ENCODE results near the gene SH3GL1.
"Not testable (repeated sequence)": the region's sequence is repeated elsewhere in the genome, so short reads cannot be mapped to it uniquely, and the experiment has no call there.

The SH3GL1 gene

GRCh38 chr19:4338441-4339355, 61.6 kb downstream of the SH3GL1 start, which contains the start of gene STAP2:
TSS of gene STAP2 (minus strand) at chr19:4338827. CDS start at chr19:4338753, 74 bp downstream.
- no peak for DNase-seq

GRCh38 chr19:4337906-4338440, 62.4 kb downstream of the SH3GL1 start:
- no peak for DNase-seq

- DNase-seq, result no peak
These were observed 65.3 kb downstream of the SH3GL1 start for GRCh38 chr19:4334929-4335570.

GRCh38 chr19:4329858-4330257, 70.5 kb downstream of the SH3GL1 start:
- no peak for DNase-seq

- not testable (repeated sequence) for DNase-seq
These were observed 71.2 kb downstream of the SH3GL1 start for GRCh38 chr19:4328991-4329681.

GRCh38 chr19:4328243-4328990, 71.9 kb downstream of the SH3GL1 start:
- no peak for DNase-seq

GRCh38 chr19:4327877-4328242, 72.5 kb downstream of the SH3GL1 start:
- DNase-seq, result no peak

- no peak for DNase-seq
These were observed 73.0 kb downstream of the SH3GL1 start for GRCh38 chr19:4327252-4327876.

- DNase-seq, result no peak
These were observed 73.5 kb downstream of the SH3GL1 start for GRCh38 chr19:4326837-4327251.

GRCh38 chr19:4326215-4326836, 74.0 kb downstream of the SH3GL1 start:
- DNase-seq, result no peak

GRCh38 chr19:4324228-4324627, 76.1 kb downstream of the SH3GL1 start:
- DNase-seq, result no peak

GRCh38 chr19:4323692-4324091, 76.7 kb downstream of the SH3GL1 start:
- no peak for DNase-seq

- DNase-seq, result no peak
These were observed 77.2 kb downstream of the SH3GL1 start for GRCh38 chr19:4322942-4323665.

GRCh38 chr19:4320419-4320818, 79.9 kb downstream of the SH3GL1 start:
- DNase-seq, result no peak

GRCh38 chr19:4319067-4319718, 81.2 kb downstream of the SH3GL1 start:
- no peak for DNase-seq

- no peak for DNase-seq
These were observed 81.9 kb downstream of the SH3GL1 start for GRCh38 chr19:4318460-4318859.

- DNase-seq, result no peak
These were observed 83.4 kb downstream of the SH3GL1 start for GRCh38 chr19:4316956-4317355.

- no peak for DNase-seq
These were observed 86.4 kb downstream of the SH3GL1 start for GRCh38 chr19:4313847-4314490.
